RWPE2 (cell line): Measurements from ENCODE around the gene NLRP11.

Experiments used
- ATAC-seq: fragments of 200-7000 bp; cut with Tn5 transposase; 3 replicates; pipeline ENCODE4 v1.9.1; 2021; ENCODE audit warnings: low read depth
- DNase-seq: peaks from one replicate; pipeline ENCODE4 v3.0.0-alpha.2; 2020; ENCODE audit warnings: low spot score
- H3K27ac ChIP-seq: fragments of 450-650 bp; 2 replicates; pipeline ENCODE4 v1.5.1; 2017; ENCODE audit warnings: mild to moderate bottlenecking; ENCODE audit not compliant: poor library complexity, severe bottlenecking
- H3K27me3 ChIP-seq: fragments of 250-450 bp; sonication (Bioruptor Pico); 2 replicates; pipeline ENCODE4 v1.5.1; 2021; ENCODE audit warnings: mild to moderate bottlenecking, moderate library complexity; ENCODE audit not compliant: insufficient read depth, poor library complexity, severe bottlenecking
- H3K36me3 ChIP-seq: fragments of 250-450 bp; sonication (Bioruptor Pico); 2 replicates; pipeline ENCODE4 v1.5.1; 2020; ENCODE audit warnings: low read depth, mild to moderate bottlenecking, moderate library complexity
- H3K4me1 ChIP-seq: fragments of 250-450 bp; sonication (Bioruptor Pico); 2 replicates; pipeline ENCODE4 v1.5.1; 2021; ENCODE audit warnings: mild to moderate bottlenecking, moderate library complexity; ENCODE audit not compliant: insufficient read depth, poor library complexity, severe bottlenecking
- H3K4me3 ChIP-seq: fragments of 250-450 bp; sonication (Bioruptor Pico); 2 replicates; pipeline ENCODE4 v1.5.1; 2021; ENCODE audit warnings: mild to moderate bottlenecking, moderate library complexity; ENCODE audit not compliant: severe bottlenecking
- H3K9me3 ChIP-seq: fragments of 250-450 bp; sonication (Bioruptor Pico); 2 replicates; pipeline ENCODE4 v1.5.1; 2021; ENCODE audit warnings: mild to moderate bottlenecking, moderate library complexity; ENCODE audit not compliant: severe bottlenecking
- TF ChIP-seq, protein P1 (sequence below): fragments of 450-650 bp; IDR thresholded peaks from one replicate; pipeline ENCODE4 v1.5.1; 2017; ENCODE audit warnings: mild to moderate bottlenecking, moderate library complexity; ENCODE audit not compliant: poor library complexity, severe bottlenecking

Gene NLRP11

DNA sequence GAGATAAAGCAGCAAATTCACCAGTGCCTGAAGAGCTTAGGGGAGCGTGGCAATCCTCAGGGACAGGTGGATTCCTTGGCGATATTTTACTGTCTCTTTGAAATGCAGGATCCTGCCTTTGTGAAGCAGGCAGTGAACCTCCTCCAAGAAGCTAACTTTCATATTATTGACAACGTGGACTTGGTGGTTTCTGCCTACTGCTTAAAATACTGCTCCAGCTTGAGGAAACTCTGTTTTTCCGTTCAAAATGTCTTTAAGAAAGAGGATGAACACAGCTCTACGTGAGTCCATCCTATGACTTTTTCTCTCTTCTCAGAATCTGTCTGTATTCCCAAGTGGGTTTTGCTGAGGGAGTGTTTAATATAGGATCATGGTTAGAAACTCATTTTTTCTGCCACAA, 27.2 kb upstream of the NLRP11 start:
- no peak overlapping the region for H3K4me3 ChIP-seq
- H3K4me1 ChIP-seq, result no peaks in the 10 kb centered on the region
- TF ChIP-seq, protein P1, sequence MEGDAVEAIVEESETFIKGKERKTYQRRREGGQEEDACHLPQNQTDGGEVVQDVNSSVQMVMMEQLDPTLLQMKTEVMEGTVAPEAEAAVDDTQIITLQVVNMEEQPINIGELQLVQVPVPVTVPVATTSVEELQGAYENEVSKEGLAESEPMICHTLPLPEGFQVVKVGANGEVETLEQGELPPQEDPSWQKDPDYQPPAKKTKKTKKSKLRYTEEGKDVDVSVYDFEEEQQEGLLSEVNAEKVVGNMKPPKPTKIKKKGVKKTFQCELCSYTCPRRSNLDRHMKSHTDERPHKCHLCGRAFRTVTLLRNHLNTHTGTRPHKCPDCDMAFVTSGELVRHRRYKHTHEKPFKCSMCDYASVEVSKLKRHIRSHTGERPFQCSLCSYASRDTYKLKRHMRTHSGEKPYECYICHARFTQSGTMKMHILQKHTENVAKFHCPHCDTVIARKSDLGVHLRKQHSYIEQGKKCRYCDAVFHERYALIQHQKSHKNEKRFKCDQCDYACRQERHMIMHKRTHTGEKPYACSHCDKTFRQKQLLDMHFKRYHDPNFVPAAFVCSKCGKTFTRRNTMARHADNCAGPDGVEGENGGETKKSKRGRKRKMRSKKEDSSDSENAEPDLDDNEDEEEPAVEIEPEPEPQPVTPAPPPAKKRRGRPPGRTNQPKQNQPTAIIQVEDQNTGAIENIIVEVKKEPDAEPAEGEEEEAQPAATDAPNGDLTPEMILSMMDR, result no peak
- DNase-seq (no peak), ATAC-seq (no peak)
- H3K36me3 ChIP-seq, result no peaks in the 10 kb centered on the region
- H3K27ac ChIP-seq, result no peak overlapping the region
- no peaks in the 10 kb centered on the region for H3K9me3 ChIP-seq
- no peaks in the 10 kb centered on the region for H3K27me3 ChIP-seq

DNA sequence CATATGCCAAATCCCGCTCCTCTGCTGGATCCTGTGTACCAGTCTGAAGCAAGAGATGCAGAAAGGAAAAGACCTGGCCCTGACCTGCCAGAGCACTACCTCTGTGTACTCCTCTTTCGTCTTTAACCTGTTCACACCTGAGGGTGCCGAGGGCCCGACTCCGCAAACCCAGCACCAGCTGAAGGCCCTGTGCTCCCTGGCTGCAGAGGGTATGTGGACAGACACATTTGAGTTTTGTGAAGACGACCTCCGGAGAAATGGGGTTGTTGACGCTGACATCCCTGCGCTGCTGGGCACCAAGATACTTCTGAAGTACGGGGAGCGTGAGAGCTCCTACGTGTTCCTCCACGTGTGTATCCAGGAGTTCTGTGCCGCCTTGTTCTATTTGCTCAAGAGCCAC, 26.6 kb upstream of the NLRP11 start:
- no peak overlapping the region for H3K4me3 ChIP-seq
- ATAC-seq, result no peak

DNA sequence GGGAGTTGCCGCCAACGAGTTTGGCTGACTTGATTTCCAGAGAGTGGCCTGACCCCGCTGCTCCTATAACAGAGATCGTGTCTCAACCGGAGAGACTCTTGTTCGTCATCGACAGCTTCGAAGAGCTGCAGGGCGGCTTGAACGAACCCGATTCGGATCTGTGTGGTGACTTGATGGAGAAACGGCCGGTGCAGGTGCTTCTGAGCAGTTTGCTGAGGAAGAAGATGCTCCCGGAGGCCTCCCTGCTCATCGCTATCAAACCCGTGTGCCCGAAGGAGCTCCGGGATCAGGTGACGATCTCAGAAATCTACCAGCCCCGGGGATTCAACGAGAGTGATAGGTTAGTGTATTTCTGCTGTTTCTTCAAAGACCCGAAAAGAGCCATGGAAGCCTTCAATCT, 26.2 kb upstream of the NLRP11 start:
- H3K4me1 ChIP-seq, result no peaks in the 10 kb centered on the region
- no peaks in the 10 kb centered on the region for H3K36me3 ChIP-seq
- ATAC-seq (no peak), DNase-seq (no peak)
- TF ChIP-seq, protein P1, result no peak
- H3K27me3 ChIP-seq, result no peaks in the 10 kb centered on the region
- no peaks in the 10 kb centered on the region for H3K9me3 ChIP-seq
- no peak overlapping the region for H3K27ac ChIP-seq
- H3K4me3 ChIP-seq, result no peak overlapping the region

More for the DNA sequence above, 26.6 kb upstream of the NLRP11 start:
- no peak overlapping the region for H3K27ac ChIP-seq
- no peaks in the 10 kb centered on the region for H3K36me3 ChIP-seq
- no peaks in the 10 kb centered on the region for H3K9me3 ChIP-seq
- TF ChIP-seq, protein P1, result no peak
- H3K27me3 ChIP-seq, result no peaks in the 10 kb centered on the region
- no peak for DNase-seq
- H3K4me1 ChIP-seq, result no peaks in the 10 kb centered on the region

DNA sequence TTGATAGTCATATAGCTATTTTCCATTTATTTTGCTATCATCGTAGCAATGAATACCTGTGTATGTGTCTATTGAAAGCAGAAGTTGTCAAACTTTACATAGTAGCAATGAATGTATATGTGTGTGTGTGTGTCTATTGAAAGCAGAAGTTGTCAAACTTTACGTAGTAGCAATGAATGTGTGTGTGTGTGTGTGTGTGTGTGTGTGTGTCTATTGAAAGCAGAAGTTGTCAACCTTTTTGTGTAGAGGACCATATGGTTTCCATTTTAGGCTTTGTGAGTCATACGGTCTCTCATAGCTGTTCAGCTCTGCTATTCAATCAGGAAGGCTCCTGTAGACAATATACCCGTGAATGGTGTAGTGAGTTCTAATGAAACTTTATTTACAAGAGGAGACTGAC, 25.4 kb upstream of the NLRP11 start:
- no peak for DNase-seq
- H3K4me1 ChIP-seq, result no peaks in the 10 kb centered on the region
- no peak overlapping the region for H3K4me3 ChIP-seq
- no peaks in the 10 kb centered on the region for H3K27me3 ChIP-seq
- TF ChIP-seq, protein P1, result no peak
- H3K27ac ChIP-seq, result no peak overlapping the region
- no peaks in the 10 kb centered on the region for H3K9me3 ChIP-seq
- H3K36me3 ChIP-seq, result no peaks in the 10 kb centered on the region
- ATAC-seq, result no peak

DNA sequence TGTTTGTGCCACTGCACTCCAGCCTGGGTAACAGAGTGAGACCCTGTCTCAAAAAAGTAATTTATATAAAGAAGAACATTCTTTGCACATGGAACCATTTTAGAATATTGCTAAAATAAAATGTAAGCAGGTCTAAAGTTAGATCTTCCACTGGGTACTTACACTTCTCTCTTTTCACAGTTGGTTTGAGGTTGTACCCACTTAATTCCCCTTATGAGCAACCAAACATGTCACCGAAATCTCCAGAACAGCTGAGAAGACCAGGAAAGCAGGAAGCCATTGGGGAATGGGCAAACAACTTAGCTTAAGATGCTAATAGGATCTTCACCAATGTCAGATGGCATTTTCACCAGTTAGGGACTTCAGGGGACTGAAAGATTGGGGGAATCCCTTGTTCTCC, 23.4 kb upstream of the NLRP11 start:
- TF ChIP-seq, protein P1, result no peak
- H3K36me3 ChIP-seq, result no peaks in the 10 kb centered on the region
- H3K4me3 ChIP-seq, result no peak overlapping the region
- DNase-seq (no peak), ATAC-seq (no peak)
- no peaks in the 10 kb centered on the region for H3K4me1 ChIP-seq
- H3K27ac ChIP-seq, result no peak overlapping the region
- H3K27me3 ChIP-seq, result no peaks in the 10 kb centered on the region
- H3K9me3 ChIP-seq, result no peaks in the 10 kb centered on the region
